Stimulated activated CD8-positive, alpha-beta memory T cell treated with anti-CD3 and anti-CD28 coated beads, Interleukin-15, amount 100 ng/mL, for 48 hours (primary cell): ENCODE results near the gene LRIG1.
"Not testable (repeated sequence)": the region's sequence is repeated elsewhere in the genome, so short reads cannot be mapped to it uniquely, and the experiment has no call there.

Experiments used
- DNase-seq, 2 donors: peaks; one replicate each; pipeline ENCODE4 v3.0.0-alpha.2; 2020; ENCODE audit warnings: low read depth in 2 of 2

The LRIG1 gene

DNA sequence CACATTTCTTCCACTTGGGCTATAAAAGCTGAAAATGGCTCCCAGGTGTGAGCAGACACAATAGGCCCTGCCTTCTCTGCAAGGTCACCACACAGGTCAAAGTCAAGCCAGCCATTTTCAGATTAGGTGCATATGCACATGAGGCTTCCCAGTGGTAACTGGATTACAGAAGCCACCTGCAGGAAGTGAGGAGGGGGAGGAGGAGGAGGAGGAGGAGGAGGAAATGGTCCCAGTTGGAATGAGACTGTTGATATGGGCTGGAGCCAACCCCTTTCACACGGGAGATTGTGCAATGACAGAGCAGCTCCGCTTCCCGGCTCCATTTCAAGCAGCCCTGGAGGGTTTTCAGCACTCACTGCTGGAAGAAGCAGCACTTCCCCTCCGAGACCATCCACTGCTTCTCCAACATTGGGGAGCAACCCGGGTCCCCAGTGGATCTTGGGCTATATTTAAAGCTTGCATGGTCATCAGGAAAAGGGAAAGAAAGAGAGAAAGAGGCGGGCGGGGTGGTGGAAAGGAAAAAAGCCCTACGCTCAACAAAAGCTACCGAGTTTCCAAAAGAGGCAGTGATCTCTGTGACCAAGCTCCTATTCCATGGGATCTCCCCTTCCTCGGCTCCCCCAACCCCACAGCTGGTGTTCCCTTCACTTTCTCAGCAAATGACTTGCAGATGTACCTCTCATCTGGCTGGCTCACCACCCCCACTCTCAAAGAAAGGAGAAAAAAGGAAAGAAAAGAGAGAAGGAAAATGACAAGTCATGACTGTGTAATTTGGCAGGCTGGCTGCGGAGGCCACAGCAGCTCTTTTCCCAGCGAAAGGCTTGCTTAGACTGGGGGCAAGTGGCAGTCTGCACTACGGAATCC lies 58.3 kb downstream of the LRIG1 start:
- no peak for DNase-seq

DNA sequence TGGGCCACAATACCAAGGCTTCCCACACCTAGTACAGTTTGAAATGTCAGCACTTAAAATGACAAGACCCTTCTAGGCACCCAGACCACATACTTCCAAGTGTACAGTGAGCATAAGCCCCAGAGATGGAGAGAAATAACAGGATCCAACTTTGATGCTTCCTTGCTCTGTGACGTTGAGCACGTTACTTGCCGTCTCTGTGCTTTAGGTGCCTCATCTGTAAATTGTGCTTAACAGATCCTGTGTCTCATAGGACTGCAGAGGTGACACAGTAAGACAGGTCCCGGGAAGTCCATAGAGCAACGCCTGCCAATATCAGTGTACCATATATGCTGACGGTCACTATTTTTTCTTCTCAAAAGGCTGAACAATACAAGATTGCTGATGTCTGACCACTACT lies 59.1 kb downstream of the LRIG1 start:
- DNase-seq, result no peak

DNA sequence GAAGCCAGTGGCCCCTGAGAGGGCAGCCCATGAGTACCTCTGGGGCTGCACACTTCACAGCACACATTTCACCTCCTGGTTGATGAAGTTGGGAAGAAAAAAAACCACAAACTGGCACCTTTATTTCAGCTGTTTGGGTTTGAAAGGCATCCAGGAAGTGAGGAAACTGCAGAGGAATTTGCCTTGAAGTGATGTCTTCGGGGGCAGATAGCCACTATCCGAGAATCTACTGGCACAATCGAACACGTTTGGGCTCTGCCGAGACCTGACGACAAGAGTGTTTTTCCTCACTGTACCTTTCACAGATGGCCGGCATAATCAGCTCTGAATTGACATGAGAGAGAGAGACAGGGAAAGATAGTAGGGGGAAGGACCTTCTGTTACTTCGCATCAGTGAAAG lies 59.7 kb downstream of the LRIG1 start:
- no peak for DNase-seq

DNA sequence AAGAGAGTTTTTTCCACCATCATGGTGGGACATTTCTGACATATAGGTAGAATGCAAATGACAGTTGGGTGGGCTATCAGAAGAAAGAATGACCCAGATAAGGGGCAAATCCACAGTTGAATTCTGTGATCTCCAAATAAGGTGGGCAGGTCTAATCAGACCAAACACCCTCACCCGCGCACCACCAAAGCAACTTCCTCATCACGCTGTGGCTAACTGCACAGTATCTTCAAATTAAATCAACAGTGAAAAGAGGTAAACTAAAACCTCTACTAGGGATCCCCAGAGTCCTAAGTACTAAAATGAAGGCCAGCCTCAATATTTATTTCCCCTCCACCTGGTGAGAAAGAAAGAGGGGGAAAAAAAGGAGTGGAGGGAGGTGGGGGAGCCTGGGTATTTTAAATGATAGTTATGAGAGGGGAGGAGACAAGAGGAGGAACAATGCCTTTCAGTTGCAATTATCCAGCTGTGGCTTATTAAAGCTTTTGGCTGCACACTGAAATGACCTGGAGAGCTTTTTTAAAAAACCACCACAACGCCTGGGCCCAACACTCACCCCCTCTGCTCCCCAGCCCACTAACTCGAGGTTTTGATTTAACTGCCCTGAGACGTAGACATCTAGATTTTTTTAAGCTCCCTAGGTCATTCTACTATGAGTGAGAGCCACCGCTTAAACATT lies 61.0 kb downstream of the LRIG1 start:
- DNase-seq, result no peak

DNA sequence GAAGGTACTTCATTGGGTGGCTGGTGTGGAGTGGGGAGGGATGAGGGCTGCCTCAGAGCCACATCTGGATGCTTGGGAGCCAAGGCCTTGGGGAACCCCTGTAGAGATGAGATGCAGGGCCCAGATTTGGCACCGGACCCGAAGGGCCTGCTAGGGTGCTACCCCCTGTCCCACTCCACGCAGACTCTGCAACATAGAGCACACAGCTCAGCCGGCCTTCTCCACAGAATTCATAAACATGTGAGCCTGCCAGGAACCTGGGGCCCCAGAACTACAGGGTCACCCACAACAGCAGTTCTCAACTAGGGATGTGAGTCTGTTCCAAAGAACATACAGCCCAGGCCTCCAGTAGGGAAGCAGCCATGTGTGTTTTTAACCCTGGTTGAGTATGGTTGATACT lies 62.8 kb downstream of the LRIG1 start:
- no peak for DNase-seq

DNA sequence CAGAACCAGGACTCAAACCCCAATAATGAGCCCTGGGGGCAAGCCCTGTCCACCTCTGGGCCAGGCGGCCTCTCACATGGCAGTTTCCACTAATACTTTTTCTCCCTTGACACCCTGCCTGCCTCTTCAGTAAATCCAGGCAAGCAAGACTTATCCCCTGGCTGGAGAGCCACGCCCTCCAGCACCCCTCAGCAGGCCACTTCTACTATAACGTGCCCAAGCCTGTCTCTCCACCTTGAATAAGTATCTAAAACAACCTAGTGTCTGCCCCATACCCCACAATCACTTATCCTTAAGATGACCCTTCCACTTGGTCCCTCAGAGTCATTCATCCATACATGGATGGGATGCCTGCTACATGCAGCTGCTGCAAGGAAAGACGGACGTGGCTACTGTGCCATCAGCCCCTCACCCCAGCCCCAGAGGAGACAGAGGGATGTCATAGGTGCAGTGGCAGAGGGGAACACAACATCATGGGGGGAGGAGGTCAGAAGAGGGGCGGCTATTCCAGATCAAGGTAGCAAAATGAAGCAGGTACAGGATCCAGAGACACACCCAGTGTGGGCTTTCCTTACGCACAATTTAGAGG lies 63.4 kb downstream of the LRIG1 start:
- DNase-seq, result no peak

DNA sequence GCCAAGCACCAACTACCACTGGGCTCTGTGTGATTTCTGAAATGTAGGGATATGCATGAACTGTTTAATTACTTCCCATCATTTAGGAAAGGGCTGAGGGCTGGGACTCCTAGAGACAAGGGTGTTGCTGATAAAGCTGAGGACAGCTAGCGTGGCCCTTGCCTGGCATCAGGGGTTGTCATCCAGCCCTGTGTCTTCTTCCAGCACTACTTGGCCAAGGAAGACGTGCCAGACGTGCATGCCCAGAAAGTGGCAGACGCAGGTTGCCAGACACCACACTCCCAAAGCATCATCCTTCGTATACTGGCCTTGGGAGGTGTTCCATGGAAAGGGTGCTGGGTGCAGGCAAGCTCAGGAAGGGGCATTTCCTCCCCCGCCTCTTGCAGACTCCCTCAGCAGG lies 64.8 kb downstream of the LRIG1 start:
- no peak for DNase-seq

DNA sequence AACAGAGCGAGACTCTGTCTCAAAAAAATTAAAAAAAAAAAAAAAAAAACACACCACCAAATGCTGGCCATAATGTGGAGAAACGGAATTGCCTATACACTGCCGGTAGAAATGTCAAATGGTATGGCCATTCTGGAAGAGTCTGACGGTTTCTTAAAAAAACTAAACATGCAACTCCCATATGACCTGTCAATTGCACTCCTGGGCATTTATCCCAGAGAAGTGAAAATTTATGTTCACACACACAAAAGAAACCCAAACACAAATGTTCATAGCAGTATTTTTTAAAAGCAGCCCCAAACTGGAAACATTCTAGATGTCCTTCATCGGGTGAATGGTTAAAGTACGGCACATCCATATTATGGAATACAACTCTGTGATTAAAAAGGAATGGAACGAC lies 66.1 kb downstream of the LRIG1 start:
- no peak for DNase-seq

DNA sequence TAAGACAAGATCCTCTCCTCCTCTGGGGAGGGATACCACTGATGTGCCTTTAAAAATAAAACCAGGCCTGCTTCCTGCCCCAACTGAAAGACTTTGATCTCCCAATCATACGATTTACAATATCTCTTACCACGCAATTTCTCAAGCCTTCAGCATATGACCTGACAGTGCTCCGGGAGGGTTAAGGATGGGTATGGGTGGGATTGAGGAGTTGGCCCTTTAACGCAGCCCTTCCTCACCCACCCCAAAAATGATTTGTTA lies 67.4 kb downstream of the LRIG1 start:
- no peak for DNase-seq

DNA sequence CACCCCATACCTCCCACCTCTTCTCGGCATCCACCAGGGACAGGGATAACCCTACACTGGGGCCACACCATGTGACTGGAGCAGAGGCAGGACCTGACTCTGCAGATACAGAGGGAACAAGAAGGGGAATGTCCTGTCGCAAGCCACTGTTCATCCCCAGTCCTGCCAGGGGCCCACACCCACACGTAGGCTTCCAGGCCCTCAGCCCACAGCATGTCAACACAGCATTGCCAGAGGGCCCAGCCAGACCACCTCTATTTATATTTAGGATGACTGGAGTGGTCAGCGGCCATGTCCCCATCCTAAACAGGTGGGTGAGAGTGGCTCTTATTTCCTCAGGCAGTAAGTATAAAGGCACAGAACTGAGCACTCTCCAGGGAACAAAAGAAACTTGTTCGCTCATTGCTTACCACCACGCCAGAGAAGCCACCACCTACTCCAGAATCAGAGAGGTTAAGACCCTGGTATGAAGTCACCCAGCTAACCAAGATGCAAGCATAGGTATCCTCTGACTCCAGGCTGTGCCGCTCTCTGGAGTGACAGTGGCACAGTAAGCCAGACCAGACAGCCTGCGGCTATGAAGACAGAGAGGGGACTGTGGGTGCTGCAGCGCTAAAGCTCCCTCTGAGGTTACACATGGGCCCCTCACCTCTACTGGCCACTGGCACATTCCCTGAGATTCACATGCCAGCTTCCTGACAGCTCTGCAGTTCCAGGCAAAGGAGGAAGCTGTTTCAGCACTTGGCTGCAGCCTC lies 67.9 kb downstream of the LRIG1 start:
- no peak for DNase-seq

DNA sequence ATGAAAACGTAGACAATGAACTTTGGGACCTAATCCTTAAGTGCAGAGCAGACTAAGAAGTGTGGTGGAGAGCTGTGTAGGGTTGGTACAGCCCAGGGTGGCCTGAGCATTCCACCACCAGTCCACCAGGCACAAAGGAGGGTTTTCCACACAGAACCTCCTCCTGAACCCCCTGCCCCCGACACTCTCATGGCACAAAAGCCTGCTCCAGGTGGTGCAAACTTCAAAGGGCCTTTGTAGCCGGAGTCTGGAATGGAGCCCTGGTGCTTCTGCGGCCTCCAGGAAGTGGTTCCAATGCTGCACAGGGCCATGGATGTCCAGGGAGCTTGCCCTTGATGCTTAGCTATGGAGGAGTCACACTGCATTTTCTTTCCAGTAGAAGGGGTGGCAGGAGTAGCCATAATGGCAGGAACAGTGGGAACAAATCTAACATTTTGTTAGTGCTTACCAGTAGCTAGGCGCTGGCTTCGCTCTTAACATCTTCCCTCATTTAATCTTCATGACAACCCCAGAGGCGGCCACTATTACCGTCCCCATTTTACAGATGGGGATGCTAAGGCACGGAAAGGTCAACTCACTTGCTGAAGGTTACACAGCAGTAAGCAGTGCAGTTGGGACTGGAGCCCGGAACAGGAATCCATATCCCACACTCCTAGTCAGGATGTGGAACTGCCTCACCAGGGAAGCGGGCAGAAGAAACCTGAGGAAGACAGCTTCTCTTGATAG lies 68.6 kb downstream of the LRIG1 start:
- no peak for DNase-seq

DNA sequence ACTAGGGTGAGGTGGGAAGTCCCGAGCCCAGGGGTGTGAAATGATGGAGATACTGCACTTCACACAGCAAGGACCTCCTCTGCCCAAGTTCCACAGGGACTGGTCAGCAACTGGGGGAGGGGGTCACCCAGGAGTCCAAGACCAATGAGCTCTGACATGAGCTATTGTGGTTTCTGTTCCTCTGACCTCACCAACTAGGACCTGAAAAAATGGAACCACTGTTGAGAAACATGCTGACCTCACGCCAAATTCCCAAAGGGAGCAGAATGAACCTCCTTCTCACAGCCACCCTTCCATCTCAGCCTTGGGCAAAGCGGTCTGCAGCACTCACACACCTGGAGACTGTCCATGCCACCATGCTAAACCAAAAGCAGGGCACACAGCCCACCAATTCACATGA lies 69.3 kb downstream of the LRIG1 start:
- no peak for DNase-seq

DNA sequence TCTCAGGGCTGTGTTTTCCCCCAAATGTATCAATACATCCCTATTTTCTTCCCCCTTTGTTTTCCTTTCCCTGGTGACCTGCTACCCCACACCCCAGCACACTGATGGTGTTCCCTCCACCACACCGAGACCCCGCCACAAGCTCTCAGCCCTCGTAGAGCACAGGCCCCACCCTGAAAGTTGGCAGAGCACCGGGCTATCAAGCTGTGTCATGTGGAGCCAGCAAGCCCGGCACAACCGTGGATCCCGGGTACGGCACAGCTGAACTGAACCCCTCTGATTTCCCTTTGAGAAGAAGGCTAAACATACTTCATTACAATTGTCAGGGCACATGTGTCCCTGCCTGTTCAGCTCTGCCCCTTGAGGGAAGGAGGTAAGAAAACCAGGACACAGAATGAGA lies 69.9 kb downstream of the LRIG1 start:
- DNase-seq, result no peak

DNA sequence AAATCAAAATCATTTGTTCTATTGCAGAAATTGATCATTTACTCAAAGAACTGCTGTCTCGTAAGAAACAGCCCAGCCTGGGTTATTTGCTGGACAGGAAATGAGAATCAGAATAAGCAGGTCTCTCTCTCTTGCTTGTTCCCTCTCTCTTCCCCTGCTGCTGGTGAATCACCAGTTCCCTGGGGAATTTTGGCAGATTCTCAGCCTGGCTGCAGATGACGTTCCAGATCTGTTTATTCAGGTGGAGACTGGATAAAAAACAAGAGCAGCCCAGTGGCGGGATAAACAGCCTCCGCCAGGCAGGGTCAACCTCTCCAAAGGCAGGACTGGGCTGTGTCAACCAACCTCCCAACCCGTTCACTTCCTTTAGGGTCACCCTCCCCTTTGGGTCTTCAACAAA lies 72.1 kb downstream of the LRIG1 start:
- no peak for DNase-seq

DNA sequence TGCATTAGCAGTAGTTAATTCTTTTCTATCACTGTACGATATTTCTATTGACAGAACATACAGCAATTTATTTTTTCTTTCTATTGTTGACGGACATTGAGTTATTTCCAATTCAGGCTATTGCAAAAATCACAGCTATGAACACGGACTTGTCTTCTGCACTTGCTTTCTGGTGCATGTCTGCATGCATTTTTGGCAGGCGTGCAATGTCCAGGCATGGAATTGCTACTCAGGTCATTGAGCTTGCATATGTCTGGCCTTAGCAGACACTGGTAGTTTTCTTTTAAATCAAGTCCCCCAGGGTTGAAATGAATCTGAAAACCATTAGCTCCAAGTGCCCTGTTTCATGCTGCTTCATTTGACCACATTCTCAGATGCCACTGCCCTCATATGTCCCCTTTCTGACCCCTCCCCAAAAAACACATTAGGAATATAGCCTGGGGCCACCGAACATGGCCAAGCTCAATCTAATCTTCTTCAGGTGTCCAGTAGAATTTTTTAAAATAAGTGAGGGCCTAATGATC lies 72.8 kb downstream of the LRIG1 start:
- DNase-seq, result no peak

DNA sequence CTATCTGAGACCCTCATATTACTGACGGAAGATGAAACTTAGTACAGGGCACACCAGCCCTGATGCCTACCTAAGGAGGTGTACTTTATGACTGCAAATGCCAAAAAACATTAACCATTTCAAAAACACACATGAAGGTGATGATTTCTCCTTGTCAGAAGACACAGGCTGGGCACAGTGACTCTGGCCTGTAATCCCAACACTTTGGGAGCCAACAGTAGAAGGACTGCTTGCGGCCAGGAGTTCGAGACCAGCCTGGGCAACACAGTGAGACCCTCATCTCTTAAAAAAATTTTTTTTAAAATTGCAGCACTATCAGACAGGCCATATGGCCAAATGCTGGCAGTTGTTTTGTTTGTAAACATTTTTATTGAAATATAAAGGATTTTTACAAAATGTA lies 73.5 kb downstream of the LRIG1 start:
- DNase-seq, result no peak

DNA sequence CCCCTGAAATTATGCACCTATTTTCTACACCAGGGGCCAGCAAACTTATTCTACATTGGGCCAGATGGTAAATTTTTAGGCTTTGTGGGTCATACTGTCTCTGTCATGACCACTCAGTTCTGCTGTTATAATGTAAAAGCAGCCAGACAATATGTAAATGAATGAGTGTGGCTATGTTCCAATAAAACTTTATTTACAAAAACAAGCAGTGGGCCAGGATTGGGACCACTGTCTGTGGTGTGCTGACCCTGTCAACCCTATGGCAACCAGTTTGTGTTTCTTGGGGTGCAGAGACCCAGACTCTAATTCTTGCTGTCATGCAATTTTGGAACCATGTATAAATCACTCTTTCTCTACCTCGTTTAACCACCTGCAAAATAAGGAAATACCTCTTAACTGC lies 74.7 kb downstream of the LRIG1 start:
- no peak for DNase-seq

DNA sequence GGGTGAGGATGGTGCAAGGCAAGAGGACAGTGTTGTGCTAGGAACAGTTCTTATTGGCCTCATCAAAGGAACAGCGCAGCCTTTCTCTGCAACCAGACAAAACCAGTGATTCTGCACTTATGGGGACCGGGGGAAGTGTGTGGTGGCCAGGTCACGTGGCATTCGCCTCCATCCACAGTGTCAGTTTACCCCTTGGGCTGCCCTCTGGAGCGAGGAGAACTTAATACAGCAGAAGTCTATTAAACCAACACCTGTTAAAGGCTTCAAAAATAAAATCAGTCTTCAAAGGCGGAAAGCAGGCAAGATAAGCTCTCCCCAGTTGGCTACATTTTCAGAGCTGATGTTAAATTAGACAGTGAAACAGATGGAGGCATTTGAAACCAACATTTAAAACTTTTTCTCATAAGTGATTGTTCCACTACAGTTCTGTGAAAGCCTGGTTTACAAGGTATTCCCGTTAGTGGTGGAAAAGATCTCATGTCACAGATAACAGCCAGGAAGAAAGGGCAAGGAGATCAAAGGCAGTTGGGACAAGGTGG lies 75.2 kb downstream of the LRIG1 start:
- no peak for DNase-seq

DNA sequence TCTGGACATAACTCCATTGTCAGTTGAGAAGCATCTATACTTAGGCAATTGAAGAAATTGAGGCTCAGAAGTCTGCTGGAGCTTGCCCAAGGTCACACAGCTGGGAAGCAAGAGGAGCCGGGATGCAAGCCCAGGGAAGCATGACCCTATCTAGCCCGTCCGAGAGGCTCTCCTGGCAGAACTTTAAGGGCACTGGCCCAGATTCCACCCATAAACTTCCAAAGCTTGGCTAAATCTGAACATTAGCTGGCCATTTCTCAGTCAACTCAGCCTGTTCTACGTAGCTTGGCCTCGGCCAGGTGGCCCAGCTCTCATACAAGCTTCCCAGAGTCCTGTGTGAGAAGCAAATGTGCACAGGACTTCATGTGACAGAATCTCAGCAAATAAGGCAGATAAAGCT lies 75.8 kb downstream of the LRIG1 start:
- no peak for DNase-seq

DNA sequence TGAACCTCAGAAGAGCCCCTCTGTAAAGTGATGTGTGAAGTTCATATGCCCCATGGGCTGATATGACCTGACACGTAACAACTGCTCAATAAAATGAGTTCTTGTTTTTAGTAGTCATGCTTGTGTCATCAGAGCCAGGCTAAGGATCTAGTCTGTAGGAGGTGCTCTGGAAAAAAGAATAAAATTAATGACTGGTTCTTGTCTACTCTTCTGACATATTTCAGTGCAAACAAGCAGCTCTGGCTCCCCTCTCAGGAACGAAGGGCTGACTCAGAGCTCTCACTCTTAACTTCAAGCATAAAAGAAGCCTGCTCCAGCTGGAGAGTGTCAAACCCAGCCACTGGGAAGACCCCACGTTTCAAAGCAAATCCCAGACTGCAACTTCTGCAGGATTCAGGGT lies 77.0 kb downstream of the LRIG1 start:
- no peak for DNase-seq

DNA sequence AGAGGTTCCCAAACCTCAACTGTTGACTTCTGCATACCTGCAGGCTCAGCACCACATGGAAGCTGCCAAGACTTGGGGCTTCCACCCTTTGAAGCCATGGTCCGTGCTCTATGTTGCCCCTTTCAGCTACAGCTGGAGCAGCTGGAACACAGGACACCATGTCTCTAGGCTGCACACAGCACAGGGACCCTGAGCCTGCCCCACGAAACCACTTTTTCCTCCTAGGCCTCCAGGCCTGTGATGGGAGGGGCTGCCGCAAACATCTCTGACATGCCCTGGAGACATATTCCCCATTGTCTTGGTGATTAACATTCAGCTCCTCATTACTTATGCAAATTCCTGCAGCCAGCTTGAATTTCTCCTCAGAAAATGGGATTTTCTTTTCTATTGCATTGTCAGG lies 78.9 kb downstream of the LRIG1 start:
- not testable (repeated sequence) for DNase-seq
